GOT3 (cell line): ENCODE measurements around the gene SLC35B3.
A peak's percentile ranks its signal among the peaks of the same experiment; 100 is the strongest.
"Not testable (repeated sequence)": the region's sequence is repeated elsewhere in the genome, so short reads cannot be mapped to it uniquely, and the experiment has no call there.

Experiments used
- DNase-seq: peaks from one replicate; lab custom pipeline; 2025; ENCODE audit warnings: mixed read lengths; lab: John Stamatoyannopoulos, UW

The SLC35B3 gene

GRCh38 chr6:8435093-8435844 is at the start of gene SLC35B3:
Gene SLC35B3, minus strand, starts transcription at chr6:8435545.
- peak; percentile 82 for DNase-seq

DNA sequence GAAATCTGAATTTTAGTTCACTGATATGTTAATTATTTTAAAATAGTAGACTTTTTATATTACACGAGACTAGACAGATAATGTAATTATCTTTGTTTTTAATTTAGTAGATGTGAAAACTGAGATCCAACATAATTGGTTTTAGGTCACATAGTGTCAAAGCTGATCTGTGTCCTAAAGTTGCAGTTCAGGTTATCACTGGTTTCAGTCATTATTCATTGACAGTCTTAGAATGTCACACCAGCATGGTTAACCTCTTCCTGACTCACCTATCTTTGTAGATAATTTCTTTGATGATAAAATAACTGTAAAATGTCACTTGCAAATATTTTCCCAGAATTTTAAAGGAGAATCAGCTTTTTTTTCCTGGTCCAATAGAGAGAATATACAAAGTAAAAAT is 48.3 kb upstream of the SLC35B3 start:
- DNase-seq: no peak

GRCh38 chr6:8481727-8482126 is 46.4 kb upstream of the SLC35B3 start:
- no peak for DNase-seq

- DNase-seq: no peak
Measured at GRCh38 chr6:8478418-8478817, 43.1 kb upstream of the SLC35B3 start.

DNA sequence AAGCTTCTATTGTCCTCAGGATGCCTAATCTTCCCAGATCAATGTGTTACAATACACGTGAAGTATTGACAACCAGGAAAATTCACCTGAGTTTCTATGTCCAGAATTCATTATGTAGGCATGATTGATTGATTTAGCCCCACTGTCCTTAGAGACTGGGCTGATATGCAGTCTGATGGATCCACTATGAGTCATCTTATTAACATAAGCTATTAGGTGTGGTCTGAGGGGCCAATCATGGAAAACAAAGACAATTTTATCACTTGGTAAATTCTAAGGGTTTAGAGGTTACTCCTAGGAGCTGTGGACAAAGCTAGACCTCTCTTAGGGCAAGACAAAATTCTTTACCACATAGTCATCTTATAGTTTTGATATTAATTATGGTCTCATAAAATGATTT is 41.3 kb upstream of the SLC35B3 start:
- no peak for DNase-seq

DNA sequence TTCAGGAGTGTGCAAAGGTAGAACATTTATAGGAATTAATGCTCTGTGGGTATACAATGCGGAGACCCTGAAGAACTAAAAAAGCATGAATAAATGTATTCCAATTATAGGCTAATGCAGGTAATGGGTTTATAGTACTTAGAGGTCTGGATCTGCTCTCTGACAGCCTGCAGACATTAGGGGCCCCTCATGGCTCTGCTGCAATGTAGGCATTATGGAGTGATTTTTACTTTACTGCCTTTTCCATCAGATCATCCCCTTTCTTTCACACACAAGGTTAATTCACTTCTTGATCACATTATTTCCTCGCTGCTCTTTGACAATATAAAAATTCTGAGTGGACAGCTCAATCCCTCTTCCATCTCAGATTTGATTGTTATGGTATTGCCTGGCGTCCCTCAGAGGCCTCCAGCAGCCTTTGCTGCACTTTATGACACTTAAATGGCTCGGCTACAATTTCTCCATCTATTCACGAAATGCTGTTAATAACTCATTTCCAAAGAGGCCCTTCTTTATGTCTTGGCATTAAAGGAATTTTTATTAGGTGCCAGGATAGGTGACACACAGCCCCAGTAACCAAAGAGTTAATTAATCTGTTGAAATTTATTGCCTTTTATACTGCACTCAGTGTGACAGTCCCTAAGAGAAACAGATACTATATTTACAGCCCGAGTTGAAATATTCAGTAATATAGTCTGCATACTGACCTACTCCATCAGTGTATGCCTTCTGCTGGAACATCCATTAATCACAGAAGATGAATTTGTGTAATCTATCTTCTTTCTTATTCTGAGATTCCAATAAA is 33.4 kb upstream of the SLC35B3 start:
- no peak for DNase-seq

DNA sequence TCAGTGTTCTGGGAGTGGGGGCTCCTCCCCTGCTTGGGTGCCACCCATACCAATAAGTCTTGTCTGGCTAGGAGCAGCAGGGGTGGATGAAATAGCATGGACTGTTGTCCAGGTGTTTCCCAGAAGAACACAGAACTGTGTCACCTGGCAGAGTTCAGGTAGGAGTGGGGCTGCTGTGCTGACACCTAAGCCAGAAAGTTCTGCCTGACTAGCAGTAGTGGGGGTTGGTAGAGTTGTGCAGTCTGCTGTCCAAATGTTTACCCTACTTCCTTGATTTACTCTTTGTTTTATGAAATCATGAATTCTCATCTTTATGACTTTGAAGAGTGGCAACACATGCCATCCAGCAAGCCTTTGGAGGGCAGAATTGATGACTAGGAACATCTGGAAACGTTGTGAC is 27.3 kb upstream of the SLC35B3 start:
- DNase-seq: no peak

- no peak for DNase-seq
Measured at GRCh38 chr6:8462169-8462568, 26.8 kb upstream of the SLC35B3 start.

DNA sequence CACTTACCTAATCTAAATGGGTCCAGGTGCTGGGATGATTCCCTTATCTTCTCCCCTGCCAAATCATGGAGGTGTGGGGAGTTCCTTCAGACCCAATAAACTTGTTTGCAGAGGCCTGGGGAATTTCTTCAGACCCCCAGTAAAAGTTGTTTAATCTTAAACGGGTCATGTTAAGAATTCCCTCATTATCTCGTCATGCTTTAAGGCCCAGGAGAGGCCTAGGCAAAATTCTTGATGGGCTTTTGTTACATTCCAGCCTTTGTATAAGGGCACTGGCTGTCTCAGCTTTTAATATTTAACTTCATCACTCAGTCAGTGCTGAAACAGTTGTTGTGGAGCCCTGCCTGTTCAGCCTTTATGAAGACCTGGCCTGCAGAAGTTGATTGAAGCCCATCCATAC is 11.0 kb upstream of the SLC35B3 start:
- no peak for DNase-seq

DNA sequence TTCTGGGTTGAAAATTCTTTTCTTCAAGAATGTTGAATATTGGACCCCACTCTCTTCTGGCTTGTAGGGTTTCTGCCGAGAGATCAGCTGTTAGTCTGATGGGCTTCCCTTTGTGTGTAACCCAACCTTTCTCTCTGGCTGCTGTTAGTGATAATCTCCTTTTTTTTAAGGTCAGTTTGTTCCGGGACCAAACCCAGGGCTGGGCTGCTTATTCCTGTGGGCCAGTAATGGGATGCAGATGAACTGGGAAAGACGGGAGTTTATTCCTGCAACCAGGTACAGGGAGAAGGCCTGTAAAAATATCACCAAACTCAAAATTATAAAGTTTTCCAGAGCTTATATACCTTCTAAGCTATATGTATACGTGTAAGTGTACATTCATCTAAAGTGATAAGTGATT is 10.6 kb upstream of the SLC35B3 start:
- DNase-seq: not testable (repeated sequence)

- DNase-seq: no peak
Measured at GRCh38 chr6:8442150-8442549, 6.8 kb upstream of the SLC35B3 start.

DNA sequence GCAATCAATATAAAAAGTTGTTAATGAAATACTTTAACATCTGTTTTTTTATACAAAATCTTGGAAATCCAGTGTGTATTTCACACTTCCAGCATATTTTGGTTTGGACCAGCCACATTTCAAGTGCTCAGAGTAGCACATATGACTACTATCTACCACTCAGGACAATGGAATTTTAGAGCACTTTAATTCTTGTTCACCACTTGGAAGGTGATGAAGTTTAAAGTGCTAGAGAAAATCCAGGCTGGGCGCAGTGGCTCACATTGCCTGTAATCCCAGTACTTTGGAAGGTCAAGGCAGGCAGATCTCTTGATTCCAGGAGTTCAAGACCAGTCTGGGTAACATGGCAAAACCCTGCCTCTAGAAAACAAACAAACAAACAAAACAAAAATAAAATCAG is 6.1 kb upstream of the SLC35B3 start:
- DNase-seq: no peak

- no peak for DNase-seq
Measured at GRCh38 chr6:8439601-8440268, 4.4 kb upstream of the SLC35B3 start.

DNA sequence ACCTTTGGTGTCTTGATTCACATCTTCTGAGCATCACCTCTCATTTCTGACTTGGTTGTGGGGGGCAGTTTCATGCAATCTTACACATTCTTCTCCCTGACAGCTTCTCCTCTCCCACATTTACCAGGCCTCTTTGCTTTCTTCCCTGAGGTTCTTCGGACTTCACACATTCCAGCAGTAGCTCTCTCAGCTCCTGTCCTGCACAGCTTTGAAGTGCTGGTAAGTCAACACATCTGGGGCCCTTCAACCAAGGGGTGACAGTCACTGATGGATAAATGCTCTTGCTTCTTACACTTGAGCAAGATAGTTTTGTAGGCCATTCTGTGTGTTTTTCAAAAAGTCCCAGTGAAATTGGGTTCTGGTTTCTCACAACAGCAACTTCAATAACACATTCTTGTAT is 2.5 kb upstream of the SLC35B3 start:
- DNase-seq: no peak

- DNase-seq: no peak
Measured at GRCh38 chr6:8436966-8437365, 1.6 kb upstream of the SLC35B3 start.

DNA sequence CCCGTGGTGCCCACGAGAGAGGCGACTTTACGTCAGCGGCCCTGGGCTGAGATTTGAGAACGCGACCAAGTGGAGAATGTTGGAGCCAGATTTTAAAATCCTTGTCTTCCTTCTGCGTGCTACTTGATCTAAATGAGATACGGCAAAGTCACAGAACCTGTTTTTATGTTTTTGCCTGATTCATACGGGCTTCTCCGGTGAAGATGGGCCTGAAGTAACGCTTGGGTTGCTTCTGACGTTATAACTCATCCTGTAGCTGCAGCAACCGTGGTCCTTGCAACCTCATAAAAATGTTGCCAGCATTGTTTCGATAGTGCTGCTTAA is 462 bp upstream of the SLC35B3 start:
- no peak for DNase-seq

- DNase-seq: no peak
Measured at GRCh38 chr6:8434727-8435092, 635 bp downstream of the SLC35B3 start.

- no peak for DNase-seq
Measured at GRCh38 chr6:8432614-8433013, 2.7 kb downstream of the SLC35B3 start.

DNA sequence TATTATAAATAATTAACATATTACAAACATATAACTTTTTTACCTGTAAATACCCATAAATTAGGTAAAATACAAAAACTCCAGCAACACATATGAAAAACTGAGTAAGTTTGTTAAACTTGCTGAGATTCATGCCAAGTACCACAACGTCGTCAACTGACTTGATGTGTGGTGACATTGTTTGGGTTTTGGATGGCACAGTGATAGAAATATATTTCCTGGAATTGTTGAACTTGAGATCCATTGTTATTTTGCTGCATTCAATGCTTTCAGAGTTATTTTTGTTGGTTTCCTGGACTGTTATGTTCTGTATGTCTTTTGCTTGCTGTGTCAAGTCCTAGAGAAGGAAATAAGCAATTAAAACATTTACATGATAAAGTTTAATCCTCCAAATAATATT is 5.5 kb downstream of the SLC35B3 start:
- no peak for DNase-seq

DNA sequence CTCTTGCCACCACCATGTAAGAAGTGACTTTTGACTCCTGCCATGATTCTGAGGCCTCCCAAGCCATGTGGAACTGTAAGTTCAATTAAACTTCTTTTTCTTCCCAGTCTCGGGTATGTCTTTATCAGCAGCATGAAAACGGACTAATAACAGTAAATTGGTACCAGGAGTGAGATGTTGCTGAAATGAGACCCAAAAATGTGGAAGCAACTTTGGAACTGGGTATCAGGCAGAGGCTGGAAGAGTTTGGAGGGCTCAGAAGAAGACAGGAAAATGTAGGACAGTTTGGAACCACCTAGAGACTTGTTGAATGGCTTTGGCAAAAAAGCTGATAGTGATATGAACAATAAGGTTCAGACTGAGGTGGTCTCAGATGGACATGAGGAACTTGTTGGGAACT is 8.8 kb downstream of the SLC35B3 start:
- DNase-seq: not testable (repeated sequence)

DNA sequence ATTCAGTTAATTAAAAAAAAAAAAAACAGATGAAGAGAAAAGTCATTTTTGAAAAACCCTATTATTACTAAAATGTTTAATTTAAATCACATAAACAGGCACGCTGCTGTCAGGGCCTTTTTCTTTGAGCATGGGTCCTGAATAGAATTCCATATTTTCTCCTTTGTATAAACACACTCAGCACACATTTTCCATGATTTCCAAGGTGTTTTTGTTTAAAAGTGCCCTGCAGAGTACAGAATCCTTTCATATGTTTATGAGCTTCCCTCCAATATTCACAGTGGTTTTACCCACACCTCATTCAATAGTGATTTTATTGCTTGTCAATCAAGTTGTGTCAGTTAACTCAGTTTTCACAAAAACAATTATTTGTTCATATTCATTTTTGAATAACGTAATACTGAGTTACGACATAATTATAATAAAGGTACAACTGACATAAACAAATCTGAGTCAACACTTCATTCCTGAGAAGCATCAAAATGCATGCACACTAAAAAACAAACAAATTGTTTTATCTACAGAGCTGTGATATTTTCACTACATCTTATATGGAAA is 15.2 kb downstream of the SLC35B3 start:
- no peak for DNase-seq

DNA sequence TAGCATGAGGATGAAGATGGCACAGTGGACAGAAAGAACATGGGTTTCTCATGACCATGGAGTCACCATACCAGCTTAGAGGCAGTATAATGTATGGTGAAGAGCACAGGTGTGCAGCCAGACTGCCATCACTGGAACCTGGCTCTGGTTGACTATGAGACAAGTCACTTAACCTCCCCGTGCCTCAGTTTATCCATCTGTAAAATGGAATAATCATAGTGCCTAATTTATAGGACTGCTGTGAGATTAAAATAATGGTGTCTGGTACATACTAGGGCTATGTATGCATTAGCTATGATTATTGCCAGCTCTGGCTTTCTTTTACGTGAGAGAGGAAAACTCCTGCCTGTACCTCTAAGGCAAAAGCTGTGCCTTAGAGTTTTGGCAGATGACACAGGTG is 19.4 kb downstream of the SLC35B3 start:
- no peak for DNase-seq

DNA sequence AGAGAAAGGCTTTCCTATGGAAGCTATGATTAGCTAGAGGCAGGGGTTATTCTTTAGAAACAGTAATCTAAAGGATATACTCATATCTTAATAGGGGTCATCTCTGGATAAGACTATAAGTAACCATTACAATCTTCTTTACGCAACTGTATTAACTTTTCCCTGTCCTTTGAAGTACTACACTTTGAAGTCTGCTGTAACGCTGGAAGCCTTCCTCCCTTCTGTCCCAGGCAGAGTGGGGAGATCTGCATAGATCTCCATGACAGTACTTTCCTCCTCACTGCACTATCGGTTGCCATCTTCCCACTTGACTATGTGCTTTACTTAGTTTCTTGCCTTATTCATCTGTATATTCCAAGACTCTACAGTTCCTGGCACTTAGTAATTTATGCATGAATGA is 20.1 kb downstream of the SLC35B3 start:
- no peak for DNase-seq
